AG04450 (cell line): ENCODE measurements around the gene RNU5B-1. TPM values are rescaled to one million over a fixed set of nuclear protein-coding genes. Genes with fewer than 3 reads are reported as not detected.
A peak's percentile ranks its signal among the peaks of the same experiment; 100 is the strongest.

Experiments
- CTCF ChIA-PET: fragments of 300-600, 350-600 bp; formaldehyde crosslinking; extraction: SDS; loops from one replicate; lab custom pipeline; 2022; ENCODE audit warnings: antibody characterized with exemption, inconsistent platforms; lab: Charles Lee
- POLR2A ChIA-PET: fragments of 350-600 bp; formaldehyde crosslinking; extraction: SDS; loops from one replicate; lab custom pipeline; 2021; ENCODE audit warnings: antibody characterized with exemption, inconsistent platforms; lab: Yijun Ruan, JAX
- DNase-seq: peaks from one replicate; pipeline ENCODE4 v3.0.0-alpha.2; 2011; ENCODE audit warnings: low read depth, low spot score
- H3K27ac ChIP-seq: one replicate; pipeline ENCODE4 v1.5.1; 2012; ENCODE audit warnings: low read depth, low read length, control low read depth
- H3K27me3 ChIP-seq: one replicate; pipeline ENCODE4 v1.6.0; 2012; ENCODE audit warnings: low read length; ENCODE audit not compliant: control insufficient read depth, insufficient read depth
- H3K4me3 ChIP-seq: 2 replicates; pipeline ENCODE4 v1.5.1; 2011; ENCODE audit warnings: mild to moderate bottlenecking, low read depth, low read length, control low read depth
- H3K9me3 ChIP-seq: 2 replicates; pipeline ENCODE4 v1.5.1; 2012; ENCODE audit warnings: low read length; ENCODE audit not compliant: control insufficient read depth, insufficient read depth
- CTCF ChIP-seq: IDR thresholded peaks from 2 replicates; pipeline ENCODE4 v1.5.1; 2011; ENCODE audit warnings: low read depth, low read length, control low read depth, inconsistent platforms
- polyA minus RNA-seq: library from RNA; depleted of rRNA, polyadenylated mRNA; stranded (reverse); fragments of >200 nt; gene quantifications from 2 replicates; pipeline ENCODE4 v1.2.3, GENCODE V29; 2011; rRNA and poly(A)+ RNA removed
- polyA plus RNA-seq: library from polyadenylated mRNA; depleted of rRNA; stranded (reverse); fragments of >200 nt; gene quantifications from 2 replicates; pipeline ENCODE4 v1.2.3, GENCODE V29; 2011; rRNA removed

The RNU5B-1 gene
- polyA plus RNA-seq (not detected in 2 replicates), polyA minus RNA-seq (under 0.01 TPM in 2 replicates)

- ChIA-PET POLR2A (interaction anchor here (0.6 to 2.9 kb wide), 36 partner anchors 8 to 1485 kb away, joined by 3 to 55 read pairs (median 4); partner anchors contain the start of genes CLPX, HACD3, PARP16 and PDCD7), CTCF (interaction anchor here (0.6 to 1.9 kb wide), 3 partner anchors 14 to 123 kb away, joined by 5 read pairs; partner anchors contain the start of gene PARP16)
- no peaks in the 10 kb centered on the region for H3K27me3 ChIP-seq
- peak within 1 kb of the TSS; percentile 58 for H3K4me3 ChIP-seq
- peaks cover 3% of the 10 kb centered on the region; the same call in 1 of the 2 replicates for H3K9me3 ChIP-seq
- TF ChIP-seq CTCF, result peak; percentile 89
- peak; percentile 95 for DNase-seq
- peak within 1 kb of the TSS; percentile 58 for H3K27ac ChIP-seq
Measured at GRCh38 chr15:65304381-65305149, at the start of gene RNU5B-1. TSS of gene RNU5B-1 (plus strand) at chr15:65304677.

GRCh38 chr15:65254758-65255157 is 49.7 kb upstream of the RNU5B-1 start:
- Histone ChIP-seq H3K27ac (no peak overlapping the region), H3K4me3 (no peak overlapping the region), H3K27me3 (no peaks in the 10 kb centered on the region), H3K9me3 (no peaks in the 10 kb centered on the region)
- no peak for DNase-seq
- no peak for TF ChIP-seq CTCF
- ChIA-PET POLR2A (no interaction called here), CTCF (interaction anchor here (1.3 kb wide), 1 partner anchor 1244 kb away, joined by 3 read pairs; no protein-coding TSS in a partner anchor)

DNA sequence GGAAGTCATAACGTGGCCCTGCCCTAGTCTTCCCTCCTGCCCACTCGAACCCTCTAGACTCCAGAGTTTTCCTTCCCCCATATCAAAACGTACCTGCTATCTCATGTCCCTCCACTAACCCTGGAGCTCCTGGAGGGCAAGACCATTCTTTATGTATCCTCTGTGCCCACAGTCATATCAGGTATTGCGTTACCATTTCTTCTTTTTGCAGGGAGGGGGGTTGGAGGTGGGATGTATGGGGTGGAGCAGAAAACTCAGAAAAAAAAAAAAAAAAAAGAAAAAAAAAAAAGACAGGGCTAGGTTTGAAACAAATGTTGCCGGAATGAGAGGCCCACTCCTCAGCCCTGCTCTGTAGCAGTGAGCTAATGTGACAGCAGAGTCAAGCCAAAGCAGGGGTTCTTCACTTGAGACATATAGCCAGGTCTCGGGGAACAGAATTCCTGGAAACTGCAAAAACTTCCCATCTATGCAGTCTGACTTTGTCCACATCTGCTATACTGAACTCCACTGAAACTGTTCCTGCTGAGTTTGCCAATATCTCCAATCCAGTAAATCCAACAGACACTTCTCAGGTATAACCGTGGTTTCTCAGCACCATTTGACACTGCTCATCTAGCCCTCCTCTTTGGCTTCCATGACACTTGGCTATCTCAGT is 48.9 kb upstream of the RNU5B-1 start:
- TF ChIP-seq CTCF, result no peak

DNA sequence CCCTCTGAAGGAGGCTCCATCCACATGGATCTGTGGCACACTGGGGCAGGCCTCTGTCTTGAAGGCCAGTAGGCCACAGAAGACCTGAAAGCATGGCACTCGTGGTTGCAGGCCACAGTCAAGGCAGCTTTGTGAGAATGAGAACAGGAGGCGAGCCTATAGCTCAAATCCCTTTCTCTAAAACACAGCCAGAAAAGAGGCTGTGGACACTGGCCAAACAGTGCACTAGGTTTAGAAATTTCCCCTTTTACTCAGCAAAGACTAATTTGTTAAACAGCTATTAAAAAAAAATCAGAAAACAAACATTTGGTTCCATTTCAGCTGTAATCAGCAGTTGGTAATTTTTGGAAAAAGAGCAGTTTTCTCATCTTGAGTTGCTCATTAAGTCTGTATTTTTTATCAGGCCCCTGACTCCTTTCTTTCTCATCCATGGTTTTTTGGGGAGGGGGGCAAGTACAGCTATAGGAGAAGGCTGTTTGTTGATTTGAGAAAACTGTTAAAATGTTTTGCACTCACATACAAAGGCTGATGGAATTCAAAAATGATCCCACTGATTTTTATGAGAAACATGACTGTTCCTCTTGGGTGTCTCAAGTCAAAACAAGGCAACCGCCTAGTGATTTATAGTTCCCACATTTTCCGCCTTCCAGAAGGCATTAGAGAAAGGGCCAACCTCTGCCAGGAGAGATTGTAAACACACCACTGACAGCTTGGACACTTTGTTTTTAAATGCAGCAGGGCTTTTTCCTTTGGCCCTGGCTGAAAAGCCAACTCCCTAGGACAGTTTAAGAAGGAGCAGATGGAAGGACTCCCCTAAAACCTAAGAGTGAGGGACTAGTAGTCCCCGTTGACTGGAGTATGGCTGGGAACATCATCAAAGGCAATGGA is 45.9 kb upstream of the RNU5B-1 start:
- POLR2A ChIA-PET, result interaction anchor here (1.3 kb wide), 1 partner anchor 28 kb away, joined by 4 read pairs; the partner anchor contains the start of gene PARP16
- no peak overlapping the region for H3K27ac ChIP-seq
- H3K27me3 ChIP-seq, result no peaks in the 10 kb centered on the region
- H3K9me3 ChIP-seq, result no peaks in the 10 kb centered on the region
- TF ChIP-seq CTCF, result no peak
- no peak overlapping the region for H3K4me3 ChIP-seq
- no peak for DNase-seq
- CTCF ChIA-PET, result interaction anchor here (0.8 to 1.0 kb wide), 2 partner anchors 12 to 43 kb away, joined by 3 read pairs; no protein-coding TSS in a partner anchor

More for the DNA sequence above, 48.9 kb upstream of the RNU5B-1 start:
- Histone ChIP-seq H3K9me3 (no peaks in the 10 kb centered on the region), H3K4me3 (no peak overlapping the region), H3K27ac (no peak overlapping the region), H3K27me3 (no peaks in the 10 kb centered on the region)
- POLR2A ChIA-PET, result no interaction called here
- no peak for DNase-seq
- CTCF ChIA-PET, result interaction anchor here (1.3 to 1.7 kb wide), 2 partner anchors 16 to 1243 kb away, joined by 3 to 8 read pairs; no protein-coding TSS in a partner anchor
